T-helper 1 cell treated with Interleukin-12 subunit alpha and Interleukin-12 subunit beta and Interleukin-4 antibody, amounts not matched to agents 30 ng/mL and 1 ng/mL, for 36 hours (primary cell): ENCODE data around the gene SMG7. TPM values are rescaled to one million over a fixed set of nuclear protein-coding genes. Genes with fewer than 3 reads are reported as not detected.

ENCODE experiments used
- intact Hi-C: fragments of 100-400 bp; cut with micrococcal nuclease; formaldehyde crosslinking; loops from one replicate; pipeline ENCODE4 v1.15.1; 2024
- total RNA-seq: library from RNA; stranded (reverse); gene quantifications from 2 replicates; pipeline ENCODE4 v1.2.3, GENCODE V29; 2022

SMG7 gene
- total RNA-seq, 1 donor from 2014 or later, result 83.3 TPM

- intact Hi-C loops, result loop anchor here (1.0 kb wide), 1 partner anchor 27 kb away; no protein-coding TSS in a partner anchor
Observed at GRCh38 chr1:183505454-183506089, 33.3 kb downstream of the SMG7 start.

- intact Hi-C loops, result no loop called here
Observed at GRCh38 chr1:183506561-183506960, 34.3 kb downstream of the SMG7 start.

- intact Hi-C loops, result no loop called here
Observed at GRCh38 chr1:183508694-183509093, 36.4 kb downstream of the SMG7 start.

GRCh38 chr1:183512450-183512849 lies 40.2 kb downstream of the SMG7 start:
- intact Hi-C loops, result no loop called here

- intact Hi-C loops, result no loop called here
Observed at GRCh38 chr1:183514235-183514634, 41.9 kb downstream of the SMG7 start.

- intact Hi-C loops, result no loop called here
Observed at GRCh38 chr1:183515002-183515689, 42.8 kb downstream of the SMG7 start.

GRCh38 chr1:183516725-183517124 lies 44.4 kb downstream of the SMG7 start:
- intact Hi-C loops, result no loop called here

GRCh38 chr1:183517401-183517800 lies 45.1 kb downstream of the SMG7 start:
- intact Hi-C loops, result no loop called here

- intact Hi-C loops, result no loop called here
Observed at GRCh38 chr1:183520379-183520778, 48.1 kb downstream of the SMG7 start.

GRCh38 chr1:183522104-183522503 lies 49.8 kb downstream of the SMG7 start:
- intact Hi-C loops, result loop anchor here (2.0 kb wide), 1 partner anchor 15 kb away; no protein-coding TSS in a partner anchor

- intact Hi-C loops, result no loop called here
Observed at GRCh38 chr1:183528577-183528976, 56.3 kb downstream of the SMG7 start.

GRCh38 chr1:183533617-183534174 lies 61.4 kb downstream of the SMG7 start:
- intact Hi-C loops, result no loop called here

GRCh38 chr1:183537405-183537804 lies 65.1 kb downstream of the SMG7 start:
- intact Hi-C loops, result loop anchor here (2.0 kb wide), 1 partner anchor 15 kb away; no protein-coding TSS in a partner anchor

GRCh38 chr1:183543619-183544204 lies 71.4 kb downstream of the SMG7 start:
- intact Hi-C loops, result loop anchor here (1.0 to 10.0 kb wide), 6 partner anchors 73 to 581 kb away; no protein-coding TSS in a partner anchor

GRCh38 chr1:183544598-183545297 lies 72.4 kb downstream of the SMG7 start:
- intact Hi-C loops, result loop anchor here (10.0 kb wide), 1 partner anchor 370 kb away; no protein-coding TSS in a partner anchor

GRCh38 chr1:183546427-183546826 lies 74.1 kb downstream of the SMG7 start:
- intact Hi-C loops, result loop anchor here (10.0 kb wide), 1 partner anchor 368 kb away; no protein-coding TSS in a partner anchor

- intact Hi-C loops, result loop anchor here (2.0 to 10.0 kb wide), 2 partner anchors 17 to 367 kb away; no protein-coding TSS in a partner anchor
Observed at GRCh38 chr1:183548116-183548515, 75.8 kb downstream of the SMG7 start.

- intact Hi-C loops, result loop anchor here (10.0 kb wide), 1 partner anchor 666 kb away; no protein-coding TSS in a partner anchor
Observed at GRCh38 chr1:183550915-183551314, 78.6 kb downstream of the SMG7 start.

- intact Hi-C loops, result loop anchor here (10.0 kb wide), 1 partner anchor 667 kb away; no protein-coding TSS in a partner anchor
Observed at GRCh38 chr1:183551924-183552323, 79.6 kb downstream of the SMG7 start.

- intact Hi-C loops, result loop anchor here (10.0 kb wide), 1 partner anchor 668 kb away; no protein-coding TSS in a partner anchor
Observed at GRCh38 chr1:183552441-183552840, 80.1 kb downstream of the SMG7 start.

- intact Hi-C loops, result loop anchor here (10.0 kb wide), 1 partner anchor 668 kb away; no protein-coding TSS in a partner anchor
Observed at GRCh38 chr1:183552891-183553290, 80.6 kb downstream of the SMG7 start.
